H1 (cell line): ENCODE results near the gene EFCAB8. TPM values are rescaled to one million over a fixed set of nuclear protein-coding genes. Genes with fewer than 3 reads are reported as not detected.

Experiments
- CTCF ChIA-PET: fragments of 300-600 bp; sonication (Branson Sonifier 250); formaldehyde crosslinking; loops from one replicate; lab custom pipeline; 2021; ENCODE audit not compliant: partially characterized antibody; lab: Charles Lee
- POLR2A ChIA-PET: fragments of 300-600 bp; sonication (Branson Sonifier 250); formaldehyde crosslinking; loops from one replicate; lab custom pipeline; 2021; ENCODE audit warnings: inconsistent platforms; ENCODE audit not compliant: partially characterized antibody; lab: Charles Lee
- DNase-seq, 2 experiments: peaks; one replicate each; pipeline versions ENCODE4 v3.0.0 to v3.0.0-alpha.2; 2010 to 2022; ENCODE audit warnings: low spot score in 2 of 2, low read depth in 1 of 2, mixed read lengths in 1 of 2
- FAIRE-seq: peaks from 2 replicates; lab custom pipeline; 2011; peaks lifted over from hg19 to GRCh38; lab: Jason Lieb, UNC
- H2AFZ ChIP-seq: 2 replicates; pipeline ENCODE4 v1.8.1; 2012; ENCODE audit warnings: low read length, inconsistent platforms
- H2AK5ac ChIP-seq: 2 replicates; pipeline ENCODE4 v1.6.1; 2013; ENCODE audit warnings: low read depth, low read length
- H2BK120ac ChIP-seq: replicated peaks from 2 replicates; pipeline ENCODE3; 2013; ENCODE audit warnings: low read depth, low read length, inconsistent platforms
- H2BK12ac ChIP-seq: 2 replicates; pipeline ENCODE4 v1.6.1; 2013; ENCODE audit warnings: low read depth, low read length
- H2BK15ac ChIP-seq: 2 replicates; pipeline ENCODE4 v1.6.1; 2013; ENCODE audit warnings: low read length
- H2BK20ac ChIP-seq: 2 replicates; pipeline ENCODE4 v1.6.1; 2013; ENCODE audit warnings: low read length
- H2BK5ac ChIP-seq: 2 replicates; pipeline ENCODE4 v1.6.1; 2013; ENCODE audit warnings: low read depth, low read length
- H3K14ac ChIP-seq: 2 replicates; pipeline ENCODE4 v1.6.1; 2013; ENCODE audit warnings: inconsistent platforms; ENCODE audit not compliant: insufficient read length
- H3K18ac ChIP-seq: 2 replicates; pipeline ENCODE4 v1.6.1; 2013; ENCODE audit warnings: low read length; ENCODE audit errors: extremely low read depth
- H3K23ac ChIP-seq: 2 replicates; pipeline ENCODE4 v1.6.1; 2013; ENCODE audit warnings: inconsistent platforms; ENCODE audit not compliant: insufficient read length
- H3K23me2 ChIP-seq: 2 replicates; pipeline ENCODE4 v1.6.1; 2013; ENCODE audit warnings: low read depth, low read length
- H3K27ac ChIP-seq: 2 replicates; pipeline ENCODE4 v1.6.1; 2011; ENCODE audit warnings: low read depth, low read length, inconsistent platforms
- H3K27me3 ChIP-seq, 4 experiments: replicated peaks in 1 of 4; 1 replicate in 1 of 4; 2 replicates in 3 of 4; pipeline versions ENCODE4 v1.6.1 to v1.8.1; 2011 to 2013; ENCODE audit warnings: low read length in 3 of 4, mild to moderate bottlenecking in 3 of 4, inconsistent platforms in 2 of 4, mixed read lengths in 2 of 4, moderate library complexity in 1 of 4; ENCODE audit not compliant: control insufficient read depth in 3 of 4, insufficient read depth in 3 of 4; ENCODE audit errors: extremely low read depth in 1 of 4
- H3K36me3 ChIP-seq, 4 experiments: 2 replicates each; pipeline versions ENCODE4 v1.6.1 to v1.8.1; 2011 to 2013; ENCODE audit warnings: mild to moderate bottlenecking in 4 of 4, low read length in 3 of 4, moderate library complexity in 2 of 4, control low read depth in 1 of 4, inconsistent platforms in 1 of 4; ENCODE audit not compliant: insufficient read depth in 4 of 4, control insufficient read depth in 2 of 4
- H3K4ac ChIP-seq: replicated peaks from 2 replicates; pipeline ENCODE3; 2013; ENCODE audit warnings: low read length, low read depth, mixed read lengths, inconsistent platforms; ENCODE audit not compliant: insufficient read length
- H3K4me1 ChIP-seq, 4 experiments: replicated peaks in 1 of 4; 1 replicate in 1 of 4; 2 replicates in 3 of 4; pipeline versions ENCODE4 v1.6.1 to v1.8.1; 2011 to 2013; ENCODE audit warnings: low read length in 3 of 4, inconsistent platforms in 2 of 4, mixed read lengths in 1 of 4; ENCODE audit not compliant: insufficient read depth in 4 of 4, control insufficient read depth in 3 of 4
- H3K4me2 ChIP-seq, 2 experiments: 2 replicates each; pipeline versions ENCODE4 v1.6.1 to v1.8.1; 2011 to 2013; ENCODE audit warnings: low read depth in 2 of 2, low read length in 2 of 2, control low read depth in 1 of 2, inconsistent platforms in 1 of 2, mild to moderate bottlenecking in 1 of 2; ENCODE audit not compliant: insufficient read depth in 1 of 2
- H3K4me3 ChIP-seq, 4 experiments: fragments of 200-600, 300-600 bp in 1 of 4; sonication (generic), shearing (Covaris generic), sonication (Bioruptor Twin) in 1 of 4; 2 replicates each; pipeline versions ENCODE4 v1.5.1 to v1.8.1; 2011 to 2016; ENCODE audit warnings: low read length in 4 of 4, low read depth in 3 of 4, control low read depth in 2 of 4, inconsistent platforms in 2 of 4, mild to moderate bottlenecking in 2 of 4, mixed read lengths in 1 of 4, moderate library complexity in 1 of 4; ENCODE audit not compliant: insufficient read depth in 2 of 4; ENCODE audit errors: extremely low read depth in 1 of 4
- H3K56ac ChIP-seq: replicated peaks from 2 replicates; pipeline ENCODE3; 2013; ENCODE audit warnings: low read depth, mild to moderate bottlenecking, mixed read lengths, low read length, inconsistent platforms; ENCODE audit not compliant: insufficient read length
- H3K79me1 ChIP-seq: 2 replicates; pipeline ENCODE4 v1.6.1; 2013; ENCODE audit warnings: low read depth, low read length, control low read depth
- H3K79me2 ChIP-seq, 2 experiments: 2 replicates each; pipeline versions ENCODE4 v1.6.1 to v1.8.1; 2012 to 2013; ENCODE audit warnings: low read length in 2 of 2, mild to moderate bottlenecking in 2 of 2, inconsistent platforms in 1 of 2; ENCODE audit not compliant: insufficient read depth in 2 of 2, control insufficient read depth in 1 of 2
- H3K9ac ChIP-seq, 4 experiments: replicated peaks in 1 of 4; 1 replicate in 1 of 4; 2 replicates in 3 of 4; pipeline versions ENCODE4 v1.6.1 to v1.8.1; 2011 to 2013; ENCODE audit warnings: low read depth in 3 of 4, low read length in 3 of 4, control low read depth in 2 of 4, mild to moderate bottlenecking in 2 of 4, moderate library complexity in 2 of 4, inconsistent platforms in 1 of 4; ENCODE audit errors: extremely low read depth in 1 of 4
- H3K9me3 ChIP-seq, 2 experiments: 2 replicates each; pipeline versions ENCODE4 v1.6.1 to v1.8.1; 2012 to 2013; ENCODE audit warnings: mild to moderate bottlenecking in 2 of 2, moderate library complexity in 2 of 2, control low read depth in 1 of 2, inconsistent platforms in 1 of 2, low read depth in 1 of 2, low read length in 1 of 2, mixed read lengths in 1 of 2; ENCODE audit not compliant: insufficient read depth in 2 of 2
- H4K20me1 ChIP-seq, 2 experiments: replicated peaks in 1 of 2; 2 replicates each; pipeline versions ENCODE3 to v1.8.1; 2011 to 2013; ENCODE audit warnings: inconsistent platforms in 2 of 2, low read length in 2 of 2, mild to moderate bottlenecking in 1 of 2; ENCODE audit not compliant: insufficient read depth in 2 of 2, control insufficient read depth in 1 of 2
- H4K5ac ChIP-seq: 2 replicates; pipeline ENCODE4 v1.6.1; 2013; ENCODE audit warnings: low read length, low read depth, mixed read lengths, inconsistent platforms; ENCODE audit not compliant: insufficient read length
- H4K8ac ChIP-seq: 2 replicates; pipeline ENCODE4 v1.8.0; 2013; ENCODE audit warnings: mild to moderate bottlenecking, moderate library complexity, low read length, inconsistent platforms; ENCODE audit not compliant: insufficient read depth; ENCODE audit errors: extremely low read depth
- H4K91ac ChIP-seq: replicated peaks from 2 replicates; pipeline ENCODE3; 2013; ENCODE audit warnings: low read length, mixed read lengths, inconsistent platforms; ENCODE audit not compliant: insufficient read length
- ATF2 ChIP-seq: IDR thresholded peaks from 2 replicates; pipeline ENCODE4 v1.6.1; 2012; ENCODE audit warnings: low read length, inconsistent platforms
- BACH1 ChIP-seq: IDR thresholded peaks from 2 replicates; pipeline ENCODE4 v1.6.1; 2012; ENCODE audit warnings: low read length, improper control_type of control experiment
- GTF2F1 ChIP-seq: IDR thresholded peaks from 2 replicates; pipeline ENCODE4 v1.6.1; 2012; ENCODE audit warnings: low read depth, low read length, improper control_type of control experiment, borderline replicate concordance
- SIN3A ChIP-seq, 2 experiments: IDR thresholded peaks in 1 of 2; conservative IDR thresholded peaks in 1 of 2; 2 replicates each; pipeline ENCODE4 v1.6.1; 2011 to 2012; ENCODE audit warnings: low read length in 2 of 2, improper control_type of control experiment in 1 of 2, low read depth in 1 of 2, mild to moderate bottlenecking in 1 of 2
- SIX5 ChIP-seq: IDR thresholded peaks from 2 replicates; pipeline ENCODE4 v1.6.1; 2011; ENCODE audit warnings: mild to moderate bottlenecking, low read depth, low read length
- TAF1 ChIP-seq: IDR thresholded peaks from 2 replicates; pipeline ENCODE4 v1.6.1; 2011; ENCODE audit warnings: mild to moderate bottlenecking, low read depth, low read length
- TBP ChIP-seq: IDR thresholded peaks from 2 replicates; pipeline ENCODE4 v1.6.1; 2011; ENCODE audit warnings: low read depth, low read length, improper control_type of control experiment
- YY1 ChIP-seq: IDR thresholded peaks from 2 replicates; pipeline ENCODE4 v1.6.1; 2011; ENCODE audit warnings: low read depth, mild to moderate bottlenecking, low read length
- WGBS, 2 experiments: shearing (Covaris generic) in 1 of 2; methylation state at CpG; one replicate each; pipeline versions ENCODE4 v1.1.6 to v1.1.7; 2013 to 2015; ENCODE audit warnings: low lambda C conversion rate in 2 of 2, mixed read lengths in 2 of 2, inconsistent platforms in 1 of 2, low coverage in 1 of 2, missing lambda C conversion rate in 1 of 2; ENCODE audit not compliant: insufficient replicate concordance in 2 of 2, insufficient coverage in 1 of 2, insufficient read length in 1 of 2; ENCODE audit errors: extremely low coverage in 1 of 2, missing lambda C conversion rate in 1 of 2; 5-methylcytosine and 5-hydroxymethylcytosine counted together
- polyA plus RNA-seq, 7 experiments: library from polyadenylated mRNA; depleted of rRNA in 3 of 7; stranded (reverse) in 5 of 7; unstranded in 2 of 7; fragments of >200 nt in 5 of 7; fragments of 200-250 nt in 2 of 7; gene quantifications; 1 replicate in 5 of 7; 2 replicates in 1 of 7; 4 replicates in 1 of 7; pipeline versions ENCODE4 v1.2.1 to v1.2.3, GENCODE V29; 2011 to 2013; ENCODE audit warnings: missing spikeins in 2 of 7, mixed read lengths in 2 of 7
- total RNA-seq: library from RNA; stranded (reverse); fragmentation: NEBNext Ultra II Directional; extraction: Animal tissue kit (Norgen Biotek cat#: 25700); gene quantifications from 2 replicates; pipeline ENCODE4 v1.2.1, GENCODE V29; 2021

The EFCAB8 gene
- total and polyA plus RNA-seq, 2 of the 8 experiments (the other 6 are each of a cell fraction or from before 2014, with no cell fraction given) = 0.06 to 0.20 TPM

- Histone ChIP-seq H3K14ac (no peak overlapping the region), H4K91ac (no peak overlapping the region), H2BK120ac (no peak overlapping the region), H3K4me2 (no peak overlapping the region), H3K18ac (no peak overlapping the region), H4K5ac (no peak overlapping the region), H2BK5ac (no peak overlapping the region), H3K4me1 (peaks cover 0 to 3% (median 0%) of the 10 kb centered on the region in 4 experiments; a peak in 2 of 7 replicates), H3K23ac (no peak overlapping the region), H2BK15ac (no peak overlapping the region), H3K9ac (no peak overlapping the region), H2AK5ac (no peak overlapping the region), H2AFZ (no peak overlapping the region), H3K27ac (no peak overlapping the region), H3K9me3 (no peaks in the 10 kb centered on the region), H3K79me2 (peaks cover 0 to 25% of the 10 kb centered on the region in 2 experiments), H3K79me1 (peaks cover 2% of the 10 kb centered on the region), H4K20me1 (peaks cover 5 to 8% of the 10 kb centered on the region in 2 experiments), H3K27me3 (no peaks in the 10 kb centered on the region), H3K23me2 (no peaks in the 10 kb centered on the region), H3K36me3 (peaks cover 14 to 47% (median 16%) of the 10 kb centered on the region in 4 experiments; a peak in 7 of 8 replicates), H3K4ac (no peak overlapping the region), H3K56ac (no peak overlapping the region), H2BK12ac (no peak overlapping the region), H2BK20ac (no peak overlapping the region), H4K8ac (no peak overlapping the region), H3K4me3 (no peak overlapping the region)
- CTCF ChIA-PET = interaction anchor here (0.6 kb wide), 1 partner anchor 56 kb away, joined by 4 read pairs; no protein-coding TSS in a partner anchor
- POLR2A ChIA-PET = interaction anchor here (0.6 to 1.2 kb wide), 2 partner anchors 33 to 75 kb away, joined by 3 to 4 read pairs; no protein-coding TSS in a partner anchor
- DNase-seq (no peak), FAIRE-seq (no peak)
- 97% methylated on average over 5 of the region's 5 CpGs; no CpG with 5 or more reads in 1 of the 2 experiments for WGBS, 2 experiments
- TF ChIP-seq YY1 (no peak), BACH1 (no peak), SIX5 (no peak), TBP (no peak), GTF2F1 (no peak), ATF2 (no peak), TAF1 (no peak), SIN3A (conservative IDR thresholded peaks at IDR 0.05 in 1 of 2, IDR thresholded peaks at IDR 0.05 in 1 of 2; ENCODE audit: low read depth in 1 of 2, low read length in 2 of 2) (no peak)
Observed at GRCh38 chr20:32847964-32848363, 10.8 kb upstream of the EFCAB8 start.
